ENCODE data around the gene KLK7.
"Not testable (repeated sequence)": the region's sequence is repeated elsewhere in the genome, so short reads cannot be mapped to it uniquely, and the experiment has no call there.

The KLK7 gene

GRCh38 chr19:51002542-51003311 is 19.0 kb upstream of the KLK7 start:
- CTCF ChIA-PET = interaction anchor here (1.2 kb wide), 1 partner anchor 73 kb away, joined by 3 read pairs; no protein-coding TSS in a partner anchor
- Mint-ChIP-seq H3K27ac (no peak overlapping the region), H3K27me3 (peaks cover 37% of the 10 kb centered on the region), H3K4me3 (no peak overlapping the region), H3K9me3 (no peaks in the 10 kb centered on the region), H3K36me3 (no peaks in the 10 kb centered on the region), H3K4me1 (no peaks in the 10 kb centered on the region)
- DNase-seq = peak; percentile 32

DNA sequence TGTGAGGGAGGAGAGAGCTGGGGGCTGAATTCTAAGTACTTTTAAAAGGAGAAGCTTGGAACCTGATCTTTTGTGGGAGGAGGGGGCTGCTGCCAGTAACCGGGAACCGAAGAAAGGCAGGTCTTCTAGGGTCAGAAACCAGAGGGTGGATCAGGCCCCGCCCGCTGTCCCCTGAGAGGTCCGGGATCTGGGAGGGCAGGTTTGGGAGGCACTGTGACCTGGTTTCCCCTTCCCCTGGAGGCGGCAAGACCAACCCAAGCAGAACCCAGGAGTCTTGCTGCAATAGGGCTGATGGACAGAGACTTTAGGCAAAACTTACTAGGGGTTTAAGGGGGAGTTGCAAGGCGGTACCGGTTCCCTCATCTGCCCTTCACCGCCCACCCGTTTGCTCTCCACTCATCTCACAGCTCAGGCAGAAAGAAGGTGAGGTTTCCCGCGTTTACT is 18.4 kb upstream of the KLK7 start:
- H3K4me1 Mint-ChIP-seq = no peaks in the 10 kb centered on the region
- no peaks in the 10 kb centered on the region for H3K36me3 Mint-ChIP-seq
- DNase-seq = no peak
- H3K4me3 Mint-ChIP-seq = no peak overlapping the region
- H3K27me3 Mint-ChIP-seq = peaks cover 41% of the 10 kb centered on the region
- no peak overlapping the region for H3K27ac Mint-ChIP-seq
- CTCF ChIA-PET = interaction anchor here (1.2 kb wide), 1 partner anchor 72 kb away, joined by 3 read pairs; no protein-coding TSS in a partner anchor
- no peaks in the 10 kb centered on the region for H3K9me3 Mint-ChIP-seq

DNA sequence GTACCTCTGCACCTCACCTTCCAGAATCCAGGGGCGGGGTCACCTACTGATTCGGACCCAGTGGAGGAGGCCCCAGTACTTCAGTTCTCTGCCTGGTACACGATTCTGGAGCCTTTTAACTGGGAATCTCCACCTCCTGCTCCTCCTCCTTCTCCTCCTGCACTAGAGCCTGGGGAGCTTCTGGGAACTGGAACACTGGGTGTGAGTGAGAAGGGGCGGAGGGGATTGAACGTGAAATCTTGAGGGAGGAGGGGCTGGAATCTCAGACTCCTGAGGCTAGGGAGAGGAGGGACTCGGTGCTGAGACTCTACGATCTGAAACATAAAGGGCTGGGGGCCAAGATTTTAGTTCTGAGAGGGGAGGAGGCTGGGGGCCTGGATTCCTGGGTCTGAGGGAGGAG is 17.8 kb upstream of the KLK7 start, which contains the start of gene KLK8:
TSS of gene KLK8 (minus strand) at position 90 of the 400 bp plus-strand sequence. CDS start 437 bp downstream, outside the sequence.
- Mint-ChIP-seq H3K9me3 (no peaks in the 10 kb centered on the region), H3K36me3 (no peaks in the 10 kb centered on the region), H3K27me3 (peaks cover 41% of the 10 kb centered on the region), H3K4me1 (no peaks in the 10 kb centered on the region), H3K4me3 (no peak within 1 kb of the TSS), H3K27ac (no peak within 1 kb of the TSS)
- CTCF ChIA-PET = interaction anchor here (1.2 kb wide), 1 partner anchor 71 kb away, joined by 3 read pairs; no protein-coding TSS in a partner anchor
- no peak for DNase-seq

- H3K27me3 Mint-ChIP-seq = peaks cover 36% of the 10 kb centered on the region
- no peak for DNase-seq
- CTCF ChIA-PET = no interaction called here
- H3K9me3 Mint-ChIP-seq = no peaks in the 10 kb centered on the region
- no peak overlapping the region for H3K27ac Mint-ChIP-seq
- no peaks in the 10 kb centered on the region for H3K36me3 Mint-ChIP-seq
- no peaks in the 10 kb centered on the region for H3K4me1 Mint-ChIP-seq
- H3K4me3 Mint-ChIP-seq = no peak overlapping the region
These were observed 17.3 kb upstream of the KLK7 start for GRCh38 chr19:51000981-51001380.

- Mint-ChIP-seq H3K9me3 (no peaks in the 10 kb centered on the region), H3K36me3 (no peaks in the 10 kb centered on the region), H3K4me3 (no peak overlapping the region), H3K27me3 (peaks cover 36% of the 10 kb centered on the region), H3K4me1 (no peaks in the 10 kb centered on the region), H3K27ac (no peak overlapping the region)
- no peak for DNase-seq
- CTCF ChIA-PET = no interaction called here
These were observed 16.7 kb upstream of the KLK7 start for GRCh38 chr19:51000426-51000825.

- no peak for DNase-seq
- Mint-ChIP-seq H3K9me3 (peaks cover 3% of the 10 kb centered on the region), H3K27me3 (peaks cover 36% of the 10 kb centered on the region), H3K4me3 (no peak overlapping the region), H3K4me1 (no peaks in the 10 kb centered on the region), H3K36me3 (no peaks in the 10 kb centered on the region), H3K27ac (no peak overlapping the region)
- CTCF ChIA-PET = no interaction called here
These were observed 15.0 kb upstream of the KLK7 start for GRCh38 chr19:50998686-50999085.

DNA sequence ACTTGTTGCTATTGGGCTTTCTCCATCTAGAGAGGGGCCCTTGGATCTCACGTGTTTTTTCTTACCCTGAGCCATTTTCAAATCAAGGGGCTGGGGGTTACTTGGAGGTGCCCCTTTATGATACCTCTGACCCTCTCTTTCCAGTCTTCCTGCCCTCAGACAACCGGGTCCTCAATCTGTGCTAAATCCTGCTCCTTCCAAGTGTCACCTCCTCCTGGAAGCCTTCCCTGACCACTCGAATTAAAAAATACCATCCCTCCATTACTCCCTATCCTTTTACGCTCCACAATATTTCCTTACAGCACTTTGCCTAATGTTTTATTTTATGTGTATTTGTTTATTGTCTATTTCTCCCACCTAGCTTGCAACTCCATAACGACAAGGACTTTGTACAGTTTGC is 14.3 kb upstream of the KLK7 start:
- peaks cover 3% of the 10 kb centered on the region for H3K9me3 Mint-ChIP-seq
- no peak overlapping the region for H3K4me3 Mint-ChIP-seq
- no peaks in the 10 kb centered on the region for H3K36me3 Mint-ChIP-seq
- no peak overlapping the region for H3K27ac Mint-ChIP-seq
- CTCF ChIA-PET = no interaction called here
- DNase-seq = no peak
- no peaks in the 10 kb centered on the region for H3K4me1 Mint-ChIP-seq
- peaks cover 30% of the 10 kb centered on the region for H3K27me3 Mint-ChIP-seq

GRCh38 chr19:50994129-50994528 is 10.4 kb upstream of the KLK7 start:
- Mint-ChIP-seq H3K36me3 (no peaks in the 10 kb centered on the region), H3K4me3 (no peak overlapping the region), H3K27ac (no peak overlapping the region), H3K4me1 (no peaks in the 10 kb centered on the region), H3K9me3 (peaks cover 3% of the 10 kb centered on the region), H3K27me3 (peaks cover 15% of the 10 kb centered on the region)
- no peak for DNase-seq
- CTCF ChIA-PET = no interaction called here

GRCh38 chr19:50992666-50993035 is 8.9 kb upstream of the KLK7 start:
- no peak for DNase-seq
- Mint-ChIP-seq H3K4me3 (no peak overlapping the region), H3K4me1 (no peaks in the 10 kb centered on the region), H3K27me3 (peaks cover 17% of the 10 kb centered on the region), H3K36me3 (no peaks in the 10 kb centered on the region), H3K27ac (no peak overlapping the region), H3K9me3 (peaks cover 3% of the 10 kb centered on the region)
- CTCF ChIA-PET = no interaction called here

DNA sequence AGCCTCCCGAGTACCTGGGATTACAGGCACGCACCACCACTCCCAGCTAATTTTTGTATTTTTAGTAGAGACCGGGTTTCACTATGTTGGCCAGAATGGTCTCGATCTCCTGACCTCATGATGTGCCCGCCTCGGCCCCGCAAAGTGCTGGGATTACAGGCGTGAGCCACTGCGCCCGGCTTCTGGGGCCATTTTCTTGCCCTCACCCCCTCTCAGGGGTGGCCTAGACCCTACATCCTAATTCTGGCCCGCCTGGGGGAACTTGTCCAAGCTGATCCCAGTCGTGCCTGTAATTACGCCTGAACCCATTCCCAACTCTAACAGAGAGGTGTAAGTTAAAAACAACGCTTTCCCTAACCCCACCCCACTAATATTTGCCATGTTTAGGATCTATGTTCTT is 699 bp upstream of the KLK7 start:
- DNase-seq, H3K27ac Mint-ChIP-seq, H3K4me3 Mint-ChIP-seq, H3K36me3 Mint-ChIP-seq, H3K4me1 Mint-ChIP-seq, H3K9me3 Mint-ChIP-seq, CTCF ChIA-PET: not testable (repeated sequence)
- peaks cover 56% of the 10 kb centered on the region for H3K27me3 Mint-ChIP-seq

DNA sequence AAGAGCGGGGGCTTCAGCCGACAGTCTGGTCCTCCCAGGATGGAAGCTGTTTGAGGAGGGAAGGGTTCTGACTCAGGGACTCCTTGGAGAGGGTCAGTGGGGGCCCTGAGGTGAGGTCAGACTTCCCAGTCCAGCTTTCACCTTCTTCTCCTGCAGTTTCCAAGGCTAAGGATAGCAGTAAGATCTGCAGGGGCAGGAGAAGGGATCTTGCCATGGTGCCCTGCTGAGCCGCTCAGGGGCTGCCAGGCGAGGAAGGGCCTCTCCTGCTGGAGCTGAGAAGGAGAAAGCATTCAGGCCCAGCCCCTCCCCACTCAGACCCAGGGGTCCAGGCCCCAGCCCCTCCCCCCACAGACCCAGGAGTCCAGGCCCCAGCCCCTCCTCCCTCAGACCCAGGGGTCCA is 1.5 kb downstream of the KLK7 start:
- H3K9me3 Mint-ChIP-seq = no peaks in the 10 kb centered on the region
- no peak overlapping the region for H3K4me3 Mint-ChIP-seq
- DNase-seq = no peak
- CTCF ChIA-PET = no interaction called here
- H3K36me3 Mint-ChIP-seq = no peaks in the 10 kb centered on the region
- no peaks in the 10 kb centered on the region for H3K4me1 Mint-ChIP-seq
- peaks cover 57% of the 10 kb centered on the region for H3K27me3 Mint-ChIP-seq
- H3K27ac Mint-ChIP-seq = no peak overlapping the region

GRCh38 chr19:50981587-50982146 is 2.0 kb downstream of the KLK7 start:
- CTCF ChIA-PET = no interaction called here
- no peaks in the 10 kb centered on the region for H3K36me3 Mint-ChIP-seq

DNA sequence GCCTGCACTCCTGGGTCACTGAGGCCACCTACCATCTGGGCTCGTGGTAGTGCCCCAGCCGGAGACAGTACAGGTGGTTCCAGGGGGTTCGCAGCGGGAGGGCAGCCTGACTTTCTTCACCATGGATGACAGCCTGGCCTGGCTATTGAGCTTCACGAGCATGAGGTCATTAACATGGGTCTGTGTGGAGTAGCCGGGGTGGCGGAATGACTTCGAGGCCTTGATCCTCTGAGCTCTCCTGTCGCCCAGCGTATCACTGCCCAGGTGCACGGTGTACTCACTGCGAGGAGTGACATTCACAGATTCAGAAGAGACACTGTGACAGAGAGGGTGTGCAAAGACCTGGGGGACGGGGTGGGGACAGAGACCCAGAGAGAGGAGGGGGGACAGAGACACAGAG is 3.5 kb downstream of the KLK7 start:
- H3K27me3 Mint-ChIP-seq = peaks cover 56% of the 10 kb centered on the region

More at GRCh38 chr19:50981587-50982146, 2.0 kb downstream of the KLK7 start:
- no peak for DNase-seq
- H3K4me3 Mint-ChIP-seq = no peak overlapping the region
- no peaks in the 10 kb centered on the region for H3K4me1 Mint-ChIP-seq
- no peak overlapping the region for H3K27ac Mint-ChIP-seq
- no peaks in the 10 kb centered on the region for H3K9me3 Mint-ChIP-seq
- peaks cover 57% of the 10 kb centered on the region for H3K27me3 Mint-ChIP-seq

DNA sequence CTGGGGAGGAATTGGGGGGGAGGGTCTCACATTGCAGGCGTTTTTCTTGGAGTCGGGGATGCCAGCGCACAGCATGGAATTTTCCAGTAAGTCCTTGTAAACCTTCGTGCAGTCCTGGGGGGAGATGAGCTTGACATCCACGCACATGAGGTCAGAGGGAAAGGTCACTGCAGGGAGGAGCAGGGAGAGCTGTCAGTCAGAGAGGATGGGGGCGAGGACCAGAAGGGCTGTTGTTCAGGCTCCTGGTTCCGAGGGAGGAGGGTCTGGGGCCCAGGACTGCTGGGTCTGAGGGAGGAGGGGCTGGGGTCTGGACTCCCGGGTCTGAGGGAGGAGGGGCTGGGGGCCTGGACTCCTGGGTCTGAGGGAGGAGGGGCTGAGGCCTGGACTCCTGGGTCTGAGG is 4.0 kb downstream of the KLK7 start:
- Mint-ChIP-seq H3K27me3 (peaks cover 56% of the 10 kb centered on the region), H3K4me3 (no peak overlapping the region), H3K4me1 (no peaks in the 10 kb centered on the region), H3K27ac (no peak overlapping the region), H3K36me3 (no peaks in the 10 kb centered on the region), H3K9me3 (no peaks in the 10 kb centered on the region)
- no peak for DNase-seq
- CTCF ChIA-PET = no interaction called here

More for the DNA sequence above, 3.5 kb downstream of the KLK7 start:
- H3K27ac Mint-ChIP-seq = no peak overlapping the region
- no peaks in the 10 kb centered on the region for H3K36me3 Mint-ChIP-seq
- no peaks in the 10 kb centered on the region for H3K4me1 Mint-ChIP-seq
- H3K9me3 Mint-ChIP-seq = no peaks in the 10 kb centered on the region
- DNase-seq = no peak
- CTCF ChIA-PET = no interaction called here
- no peak overlapping the region for H3K4me3 Mint-ChIP-seq

DNA sequence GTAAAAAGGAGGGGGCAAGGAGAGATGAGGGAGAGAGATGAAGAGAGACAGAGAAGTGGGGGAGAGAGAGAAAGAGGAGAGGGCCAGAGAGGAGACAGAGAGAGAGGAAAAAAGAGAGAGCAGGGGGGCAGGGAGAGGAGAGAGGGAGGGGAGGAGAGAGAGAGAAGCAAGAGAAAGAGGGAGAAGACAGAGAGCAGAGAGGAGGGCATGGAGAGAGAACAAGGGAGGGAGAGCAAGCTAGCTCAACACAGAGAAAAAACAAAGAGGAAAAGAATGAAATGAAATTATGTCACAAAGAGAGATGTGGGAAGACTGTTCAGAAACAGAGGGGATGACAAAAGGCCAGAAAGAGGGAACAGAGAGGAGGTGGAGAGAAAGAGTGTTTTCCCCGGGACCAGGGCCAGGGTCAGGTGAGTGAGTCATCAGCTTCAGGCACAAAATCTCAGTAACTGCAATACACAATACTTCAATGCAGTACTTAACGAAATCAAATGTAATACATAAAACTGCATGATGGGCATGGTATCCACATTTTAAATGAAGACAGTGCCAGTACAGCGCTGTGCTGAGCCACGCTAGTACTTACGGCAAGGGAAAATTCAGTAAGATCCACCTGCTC is 4.8 kb downstream of the KLK7 start:
- CTCF ChIA-PET = no interaction called here
- Mint-ChIP-seq H3K4me3 (no peak overlapping the region), H3K27ac (no peak overlapping the region), H3K4me1 (no peaks in the 10 kb centered on the region), H3K27me3 (peaks cover 49% of the 10 kb centered on the region), H3K36me3 (no peaks in the 10 kb centered on the region), H3K9me3 (no peaks in the 10 kb centered on the region)
- DNase-seq = no peak

Measured in activated naive CD4-positive, alpha-beta T cell treated with anti-CD3 and anti-CD28 coated beads, Interleukin-2, amount 10 ng/mL, durations not matched to agents 7 days and 5 days (primary cell).